Sigmoid colon (tissue), 4 donors: ENCODE measurements around the gene PSORS1C2.

Source experiments
- CTCF ChIP-seq, 4 experiments: fragments of 450-650 bp in 3 of 4; fragments of 200-600 bp in 1 of 4; IDR thresholded peaks; one replicate each; pipeline ENCODE4 v1.5.1; 2016 to 2019; ENCODE audit warnings: antibody characterized with exemption in 4 of 4, mild to moderate bottlenecking in 3 of 4, moderate library complexity in 2 of 4
- EP300 ChIP-seq, 4 donors: sonication (generic); formaldehyde crosslinking; IDR thresholded peaks; one replicate each; pipeline ENCODE4 v1.6.1; 2017; ENCODE audit warnings: antibody characterized with exemption in 4 of 4
- POLR2A ChIP-seq, 2 donors: fragments of 450-650 bp; IDR thresholded peaks; one replicate each; pipeline ENCODE4 v1.6.1; 2016; ENCODE audit warnings: antibody characterized with exemption in 2 of 2, mild to moderate bottlenecking in 2 of 2, moderate library complexity in 2 of 2

- TF ChIP-seq CTCF (IDR thresholded peaks at IDR 0.05) = no peak
- no peak for TF ChIP-seq POLR2A (IDR thresholded peaks at IDR 0.05)
- no peak for TF ChIP-seq EP300 (IDR thresholded peaks at IDR 0.05)
These were observed 4.3 kb upstream of the PSORS1C2 start for GRCh38 chr6:31143148-31143547.
